Measurements from ENCODE around the gene PTPRB.

The PTPRB gene

GRCh38 chr12:70607107-70607506, 30.1 kb downstream of the PTPRB start:
- no peaks in the 10 kb centered on the region for H3K36me3 Mint-ChIP-seq (ENCODE audit: insufficient read depth)
- no peak overlapping the region for H3K4me3 Mint-ChIP-seq
- no peak overlapping the region for H3K27ac Mint-ChIP-seq (ENCODE audit: low read depth)
- H3K27me3 Mint-ChIP-seq = peaks cover 29% of the 10 kb centered on the region
- no peak for DNase-seq (ENCODE audit: low spot score in 2 of 2)
- H3K9me3 Mint-ChIP-seq = no peaks in the 10 kb centered on the region
- ATAC-seq (replicated peaks; ENCODE audit: extremely low read depth, poor library complexity, severe bottlenecking) = no peak
- H3K4me1 Mint-ChIP-seq = peaks cover 6% of the 10 kb centered on the region

- Mint-ChIP-seq H3K36me3 (ENCODE audit: insufficient read depth) (no peaks in the 10 kb centered on the region), H3K4me1 (peaks cover 6% of the 10 kb centered on the region), H3K27ac (ENCODE audit: low read depth) (no peak overlapping the region)
These were observed 31.3 kb downstream of the PTPRB start for GRCh38 chr12:70605976-70606375.

GRCh38 chr12:70604662-70605061, 32.6 kb downstream of the PTPRB start:
- Mint-ChIP-seq H3K4me3 (no peak overlapping the region), H3K4me1 (no peaks in the 10 kb centered on the region)

More at GRCh38 chr12:70605976-70606375, 31.3 kb downstream of the PTPRB start:
- Mint-ChIP-seq H3K9me3 (no peaks in the 10 kb centered on the region), H3K4me3 (no peak overlapping the region), H3K27me3 (peaks cover 19% of the 10 kb centered on the region)
- no peak for ATAC-seq (replicated peaks; ENCODE audit: extremely low read depth, poor library complexity, severe bottlenecking)
- DNase-seq (ENCODE audit: low spot score in 2 of 2) = no peak

GRCh38 chr12:70603044-70603443, 34.2 kb downstream of the PTPRB start:
- no peaks in the 10 kb centered on the region for H3K4me1 Mint-ChIP-seq
- ATAC-seq (replicated peaks; ENCODE audit: extremely low read depth, poor library complexity, severe bottlenecking) = no peak
- DNase-seq (ENCODE audit: low spot score in 2 of 2) = no peak

More at GRCh38 chr12:70604662-70605061, 32.6 kb downstream of the PTPRB start:
- no peak for ATAC-seq (replicated peaks; ENCODE audit: extremely low read depth, poor library complexity, severe bottlenecking)
- no peaks in the 10 kb centered on the region for H3K36me3 Mint-ChIP-seq (ENCODE audit: insufficient read depth)
- peaks cover 8% of the 10 kb centered on the region for H3K27me3 Mint-ChIP-seq
- no peak overlapping the region for H3K27ac Mint-ChIP-seq (ENCODE audit: low read depth)
- no peak for DNase-seq (ENCODE audit: low spot score in 2 of 2)
- H3K9me3 Mint-ChIP-seq = no peaks in the 10 kb centered on the region

GRCh38 chr12:70598467-70599193, 38.6 kb downstream of the PTPRB start:
- ATAC-seq (replicated peaks; ENCODE audit: extremely low read depth, poor library complexity, severe bottlenecking) (no peak), DNase-seq (ENCODE audit: low spot score in 2 of 2) (no peak)
- Mint-ChIP-seq H3K36me3 (ENCODE audit: insufficient read depth) (no peaks in the 10 kb centered on the region), H3K4me3 (no peak overlapping the region), H3K27ac (ENCODE audit: low read depth) (no peak overlapping the region), H3K9me3 (no peaks in the 10 kb centered on the region), H3K27me3 (no peaks in the 10 kb centered on the region), H3K4me1 (no peaks in the 10 kb centered on the region)

More at GRCh38 chr12:70603044-70603443, 34.2 kb downstream of the PTPRB start:
- Mint-ChIP-seq H3K27ac (ENCODE audit: low read depth) (no peak overlapping the region), H3K36me3 (ENCODE audit: insufficient read depth) (no peaks in the 10 kb centered on the region), H3K4me3 (no peak overlapping the region), H3K9me3 (no peaks in the 10 kb centered on the region), H3K27me3 (peaks cover 8% of the 10 kb centered on the region)

- DNase-seq (ENCODE audit: low spot score in 2 of 2) (no peak), ATAC-seq (replicated peaks; ENCODE audit: extremely low read depth, poor library complexity, severe bottlenecking) (no peak)
- H3K36me3 Mint-ChIP-seq (ENCODE audit: insufficient read depth) = no peaks in the 10 kb centered on the region
- H3K27ac Mint-ChIP-seq (ENCODE audit: low read depth) = no peak overlapping the region
- H3K4me1 Mint-ChIP-seq = no peaks in the 10 kb centered on the region
- no peaks in the 10 kb centered on the region for H3K9me3 Mint-ChIP-seq
- H3K27me3 Mint-ChIP-seq = peaks cover 23% of the 10 kb centered on the region
- no peak overlapping the region for H3K4me3 Mint-ChIP-seq
These were observed 44.6 kb downstream of the PTPRB start for GRCh38 chr12:70592664-70593063.

- ATAC-seq (replicated peaks; ENCODE audit: extremely low read depth, poor library complexity, severe bottlenecking) = no peak
These were observed 46.5 kb downstream of the PTPRB start for GRCh38 chr12:70590549-70591226.

GRCh38 chr12:70590051-70590450, 47.2 kb downstream of the PTPRB start:
- Mint-ChIP-seq H3K9me3 (no peaks in the 10 kb centered on the region), H3K4me1 (no peaks in the 10 kb centered on the region), H3K36me3 (ENCODE audit: insufficient read depth) (no peaks in the 10 kb centered on the region), H3K27me3 (peaks cover 31% of the 10 kb centered on the region), H3K27ac (ENCODE audit: low read depth) (no peak overlapping the region), H3K4me3 (no peak overlapping the region)
- DNase-seq (ENCODE audit: low spot score in 2 of 2) = no peak
- ATAC-seq (replicated peaks; ENCODE audit: extremely low read depth, poor library complexity, severe bottlenecking) = peak; percentile 36

More at GRCh38 chr12:70590549-70591226, 46.5 kb downstream of the PTPRB start:
- H3K27me3 Mint-ChIP-seq = peaks cover 31% of the 10 kb centered on the region
- no peak for DNase-seq (ENCODE audit: low spot score in 2 of 2)
- no peak overlapping the region for H3K4me3 Mint-ChIP-seq
- no peak overlapping the region for H3K27ac Mint-ChIP-seq (ENCODE audit: low read depth)
- H3K36me3 Mint-ChIP-seq (ENCODE audit: insufficient read depth) = no peaks in the 10 kb centered on the region
- no peaks in the 10 kb centered on the region for H3K9me3 Mint-ChIP-seq
- H3K4me1 Mint-ChIP-seq = no peaks in the 10 kb centered on the region

GRCh38 chr12:70584332-70584731, 52.9 kb downstream of the PTPRB start:
- Mint-ChIP-seq H3K27ac (ENCODE audit: low read depth) (no peak overlapping the region), H3K36me3 (ENCODE audit: insufficient read depth) (peaks cover 1% of the 10 kb centered on the region), H3K9me3 (no peaks in the 10 kb centered on the region), H3K27me3 (peaks cover 19% of the 10 kb centered on the region), H3K4me3 (no peak overlapping the region), H3K4me1 (no peaks in the 10 kb centered on the region)
- no peak for DNase-seq (ENCODE audit: low spot score in 2 of 2)
- ATAC-seq (replicated peaks; ENCODE audit: extremely low read depth, poor library complexity, severe bottlenecking) = no peak

GRCh38 chr12:70583251-70583650, 54.0 kb downstream of the PTPRB start:
- no peaks in the 10 kb centered on the region for H3K4me1 Mint-ChIP-seq
- peaks cover 21% of the 10 kb centered on the region for H3K27me3 Mint-ChIP-seq
- H3K36me3 Mint-ChIP-seq (ENCODE audit: insufficient read depth) = peaks cover 1% of the 10 kb centered on the region
- no peak overlapping the region for H3K27ac Mint-ChIP-seq (ENCODE audit: low read depth)
- ATAC-seq (replicated peaks; ENCODE audit: extremely low read depth, poor library complexity, severe bottlenecking) (no peak), DNase-seq (ENCODE audit: low spot score in 2 of 2) (no peak)
- no peak overlapping the region for H3K4me3 Mint-ChIP-seq
- no peaks in the 10 kb centered on the region for H3K9me3 Mint-ChIP-seq

GRCh38 chr12:70581208-70581607, 56.0 kb downstream of the PTPRB start:
- DNase-seq (ENCODE audit: low spot score in 2 of 2) = no peak
- Mint-ChIP-seq H3K36me3 (ENCODE audit: insufficient read depth) (peaks cover 1% of the 10 kb centered on the region), H3K4me1 (no peaks in the 10 kb centered on the region), H3K9me3 (no peaks in the 10 kb centered on the region), H3K4me3 (no peak overlapping the region), H3K27ac (ENCODE audit: low read depth) (no peak overlapping the region), H3K27me3 (peaks cover 20% of the 10 kb centered on the region)
- no peak for ATAC-seq (replicated peaks; ENCODE audit: extremely low read depth, poor library complexity, severe bottlenecking)

GRCh38 chr12:70577283-70577634, 60.0 kb downstream of the PTPRB start:
- no peak for DNase-seq (ENCODE audit: low spot score in 2 of 2)
- H3K27me3 Mint-ChIP-seq = peaks cover 17% of the 10 kb centered on the region
- H3K27ac Mint-ChIP-seq (ENCODE audit: low read depth) = no peak overlapping the region
- no peak for ATAC-seq (replicated peaks; ENCODE audit: extremely low read depth, poor library complexity, severe bottlenecking)
- no peak overlapping the region for H3K4me3 Mint-ChIP-seq
- peaks cover 2% of the 10 kb centered on the region for H3K36me3 Mint-ChIP-seq (ENCODE audit: insufficient read depth)
- no peaks in the 10 kb centered on the region for H3K4me1 Mint-ChIP-seq
- no peaks in the 10 kb centered on the region for H3K9me3 Mint-ChIP-seq

Measured in central memory CD8-positive, alpha-beta T cell (primary cell).